Activated CD8-positive, alpha-beta memory T cell treated with anti-CD3 and anti-CD28 coated beads for 1 hour (primary cell): ENCODE measurements around the gene ATAD5.
"Not testable (repeated sequence)": the region's sequence is repeated elsewhere in the genome, so short reads cannot be mapped to it uniquely, and the experiment has no call there.

Source experiments
- DNase-seq, 2 donors: peaks; one replicate each; pipeline ENCODE4 v3.0.0-alpha.2; 2020; ENCODE audit warnings: low read depth in 1 of 2; ENCODE audit errors: extremely low read depth in 1 of 2

The ATAD5 gene

DNA sequence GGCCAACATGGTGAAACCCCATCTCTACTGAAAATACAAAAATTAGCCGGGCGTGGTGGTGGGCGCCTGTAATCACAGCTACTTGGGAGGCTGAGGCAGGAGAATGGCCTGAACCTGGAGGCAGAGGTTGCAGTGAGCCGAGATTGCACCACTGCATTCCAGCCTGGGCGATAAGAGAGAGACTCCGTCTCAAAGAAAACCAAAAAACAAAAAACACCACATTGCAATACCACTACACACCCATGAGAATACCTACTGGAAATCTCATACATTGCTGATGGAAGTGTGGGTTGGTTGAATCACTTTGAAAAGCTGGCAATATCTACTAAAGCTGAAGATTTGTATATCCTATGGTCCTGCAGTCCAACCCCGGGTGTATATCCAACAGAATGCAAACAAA is 78.4 kb downstream of the ATAD5 start:
- DNase-seq: not testable (repeated sequence)

DNA sequence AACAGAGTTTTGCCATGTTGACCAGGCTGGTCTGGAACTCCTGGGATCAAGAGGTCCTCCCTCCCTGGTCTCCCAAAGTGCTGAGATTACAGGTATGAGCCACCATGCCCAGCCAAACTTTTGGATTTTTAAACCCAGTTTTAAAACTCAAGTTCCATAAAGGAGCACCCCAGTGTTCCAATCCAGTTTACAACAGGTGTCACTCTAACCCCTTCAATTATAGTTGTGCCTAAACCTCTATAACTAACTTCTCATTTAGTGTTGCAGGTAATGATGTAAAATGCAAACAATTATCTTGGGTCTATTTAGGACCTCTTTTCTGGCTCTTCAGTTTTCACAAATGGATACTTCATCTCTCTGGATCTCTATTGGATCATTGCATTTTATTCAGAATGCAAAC is 82.2 kb downstream of the ATAD5 start:
- DNase-seq: no peak

DNA sequence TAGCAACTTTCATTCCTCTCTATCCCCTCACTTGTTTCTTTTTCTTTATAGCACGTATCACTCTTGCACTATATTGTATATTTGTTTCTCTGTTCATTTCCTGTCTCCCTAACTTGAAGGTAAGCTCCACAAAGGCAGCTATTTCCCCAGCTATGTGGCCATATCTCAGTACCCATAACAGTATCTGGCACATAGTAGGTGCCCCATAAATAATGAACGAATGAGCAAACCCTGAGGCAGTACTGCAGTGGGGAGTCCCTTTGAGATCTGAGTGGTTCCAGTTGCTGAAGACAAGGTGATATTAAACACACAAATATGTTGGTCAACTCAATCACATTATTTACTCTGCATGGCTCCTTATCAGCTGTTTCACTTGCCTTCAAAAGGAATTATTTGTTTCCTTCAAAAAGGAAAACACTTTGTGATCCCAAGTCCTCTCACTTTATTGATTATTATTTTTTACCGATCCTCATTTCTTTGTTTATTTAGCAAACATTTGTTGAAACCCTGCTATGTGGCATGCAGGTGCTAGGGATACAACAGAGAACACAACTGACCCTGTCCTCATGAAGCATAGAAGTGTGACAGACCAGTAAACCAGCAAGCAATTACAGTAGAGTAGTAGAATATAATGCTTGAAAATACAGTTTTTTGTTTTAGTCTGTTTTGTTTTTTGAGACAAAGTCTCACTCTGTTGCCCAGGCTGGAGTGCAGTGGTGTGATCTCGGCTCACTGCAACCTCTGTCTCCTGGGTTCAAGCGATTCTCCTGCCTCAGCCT is 84.3 kb downstream of the ATAD5 start:
- no peak for DNase-seq

DNA sequence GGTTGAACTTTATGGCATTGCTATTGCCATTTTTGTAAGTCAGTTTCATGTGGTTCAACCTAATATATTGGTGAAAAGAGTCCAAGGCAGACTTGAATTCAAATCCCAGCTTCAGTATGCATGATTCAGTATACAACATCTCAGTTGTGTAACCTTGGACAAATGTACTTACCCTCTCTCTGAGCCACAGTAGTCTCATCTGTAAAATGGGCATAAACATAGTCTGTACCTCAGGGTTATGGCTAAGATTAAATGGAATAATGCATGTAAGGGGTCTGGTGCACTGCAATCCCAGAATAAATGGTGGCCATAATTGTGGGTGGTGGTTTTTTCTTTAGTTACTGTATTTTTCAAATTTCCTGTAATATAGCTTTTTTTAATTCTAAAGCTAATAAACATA is 85.3 kb downstream of the ATAD5 start:
- DNase-seq: no peak

DNA sequence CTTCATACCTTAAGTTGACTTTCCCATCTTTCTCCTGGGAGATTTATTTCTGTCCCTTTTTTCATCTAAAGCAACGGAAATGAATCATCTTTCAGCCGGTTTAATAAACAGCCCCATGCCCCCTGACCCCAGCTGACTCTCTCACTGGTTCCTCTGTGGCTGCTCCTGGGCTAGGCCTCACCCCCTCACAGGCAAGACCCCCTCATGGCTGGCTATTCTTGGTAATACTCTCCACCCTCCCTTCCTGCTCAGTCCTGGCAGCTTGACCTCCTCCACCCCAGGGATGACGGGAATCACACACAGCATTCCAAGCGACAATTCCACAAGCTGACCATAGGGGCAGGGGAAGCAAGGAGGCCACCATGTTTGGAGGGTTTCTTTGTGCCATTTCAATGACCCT is 88.5 kb downstream of the ATAD5 start:
- DNase-seq: no peak

DNA sequence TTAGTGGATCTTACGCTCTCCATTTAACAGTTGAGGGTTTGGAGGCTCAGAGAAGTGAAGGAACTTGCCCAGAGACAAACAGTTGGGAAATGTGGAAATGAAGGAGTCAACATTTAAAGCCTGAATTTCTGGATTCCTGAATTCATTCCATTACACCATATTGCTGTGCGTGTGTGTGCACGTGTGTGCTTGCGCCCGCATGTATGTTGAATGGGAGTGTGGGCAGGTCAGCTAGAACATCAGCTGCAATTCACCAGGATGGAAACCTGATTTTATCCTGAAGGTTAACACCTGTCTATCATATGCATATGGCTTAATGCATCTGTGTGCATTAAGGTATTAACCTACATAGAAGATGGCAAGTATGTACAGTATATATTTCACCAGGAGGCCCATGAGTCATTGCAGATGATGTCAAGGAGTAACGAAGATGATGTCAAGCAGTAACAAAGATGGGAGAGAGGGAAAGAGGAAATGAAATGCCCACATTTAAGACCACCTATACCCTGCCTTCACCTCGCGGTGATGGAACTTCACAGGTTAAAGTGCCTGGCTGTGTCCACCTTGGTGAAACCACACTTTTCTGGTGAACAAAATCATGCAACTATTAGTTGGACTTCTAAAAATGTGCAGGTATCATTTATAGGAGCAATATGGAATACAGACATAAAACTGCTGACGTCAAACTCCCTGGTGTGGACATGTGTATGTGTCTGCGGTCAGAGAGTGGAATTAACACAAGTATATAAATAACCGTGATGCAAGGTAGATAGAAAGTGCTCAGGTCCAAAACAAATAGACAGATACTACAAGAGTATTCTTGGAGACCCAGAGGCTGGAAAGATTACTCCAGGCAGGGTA is 89.1 kb downstream of the ATAD5 start:
- no peak for DNase-seq

DNA sequence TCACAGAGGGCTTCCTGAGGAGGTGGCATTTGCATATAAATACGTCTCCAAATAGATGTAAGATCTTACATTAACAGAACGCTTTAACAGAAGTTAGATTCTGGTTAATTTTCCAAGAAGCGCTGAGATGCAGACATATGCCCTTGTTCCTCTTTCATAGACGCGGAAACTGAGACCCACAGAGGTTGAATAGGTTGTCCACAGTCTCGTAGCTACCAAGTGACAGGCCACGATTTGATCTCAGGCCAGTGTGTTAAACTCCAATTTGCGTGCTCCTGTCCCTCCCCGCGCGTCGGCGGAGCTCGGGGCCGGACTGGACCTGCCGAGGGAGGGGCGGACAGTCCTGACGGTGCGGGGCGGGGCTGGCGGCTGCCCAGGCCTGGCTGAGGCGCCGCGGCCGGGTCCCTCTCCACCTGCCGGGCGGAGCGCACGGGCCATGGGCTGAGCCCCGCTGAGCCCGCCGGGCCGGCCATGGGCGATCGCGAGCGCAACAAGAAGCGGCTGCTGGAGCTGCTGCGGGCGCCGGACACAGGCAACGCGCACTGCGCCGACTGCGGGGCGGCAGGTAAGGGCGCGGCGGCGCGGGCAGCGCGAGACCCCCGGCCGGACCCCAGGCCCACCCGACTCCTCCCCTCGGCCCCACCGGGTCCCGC is 89.9 kb downstream of the ATAD5 start, which contains the start of gene ADAP2:
Gene ADAP2, plus strand, starts transcription at position 402 of the 653 bp plus-strand sequence. Its CDS starts 70 bp downstream, at position 472.
- no peak for DNase-seq

DNA sequence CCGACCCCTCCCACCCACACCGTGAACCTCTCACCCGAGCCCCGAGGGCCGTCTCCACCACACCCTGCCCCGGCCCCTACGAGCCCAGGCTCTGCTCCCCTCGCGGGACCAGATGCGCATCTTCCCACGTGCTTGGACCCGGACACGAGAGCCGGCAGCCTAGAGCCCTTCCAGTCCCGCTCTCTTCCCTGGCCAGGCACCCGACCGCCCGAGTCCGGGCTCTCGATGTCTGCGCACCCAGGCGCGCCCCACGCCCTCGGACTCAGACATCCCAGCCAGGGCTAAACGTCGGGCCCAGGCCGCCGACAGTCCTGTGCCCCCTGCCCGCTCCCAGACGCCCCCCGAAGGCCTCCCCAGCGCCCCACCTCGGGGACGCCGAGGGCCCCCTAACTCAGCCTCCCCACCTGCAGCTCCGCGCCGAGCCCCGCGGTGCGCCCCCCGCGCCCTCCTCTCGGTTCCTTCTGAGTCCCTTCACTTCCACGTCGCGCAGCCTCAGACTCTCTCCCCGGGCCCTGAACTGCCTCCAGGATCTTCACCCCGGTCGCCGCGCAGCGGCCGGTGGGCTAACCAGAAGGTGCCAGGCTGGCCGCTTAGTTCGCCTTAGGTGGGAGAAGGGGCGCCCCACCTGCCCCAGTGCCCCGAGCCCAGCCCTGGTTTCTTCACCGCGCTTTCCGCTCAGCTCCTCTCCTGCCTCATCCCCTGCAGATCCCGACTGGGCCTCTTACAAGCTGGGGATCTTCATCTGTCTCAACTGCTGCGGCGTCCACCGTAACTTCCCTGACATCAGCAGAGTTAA is 90.7 kb downstream of the ATAD5 start:
- no peak for DNase-seq

DNA sequence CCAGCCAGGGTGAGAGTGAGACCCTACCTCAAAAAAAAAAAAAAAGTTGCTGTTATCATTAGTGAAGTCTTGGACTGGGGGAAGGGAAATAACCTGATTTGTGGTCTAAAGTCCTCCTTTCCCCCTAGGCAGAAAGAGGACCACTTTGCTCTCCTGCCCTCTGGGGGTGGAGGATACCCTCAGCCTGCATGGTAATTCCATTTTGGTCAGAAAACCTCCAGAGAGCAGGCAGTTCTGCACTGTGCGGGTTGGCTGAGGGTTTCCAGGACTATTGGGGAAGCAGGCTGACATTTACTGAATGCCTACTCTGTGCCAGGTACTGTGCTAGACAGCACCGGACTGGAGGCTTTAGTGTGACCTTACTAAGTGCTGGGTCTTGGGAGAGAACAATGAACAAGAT is 92.6 kb downstream of the ATAD5 start:
- no peak for DNase-seq

DNA sequence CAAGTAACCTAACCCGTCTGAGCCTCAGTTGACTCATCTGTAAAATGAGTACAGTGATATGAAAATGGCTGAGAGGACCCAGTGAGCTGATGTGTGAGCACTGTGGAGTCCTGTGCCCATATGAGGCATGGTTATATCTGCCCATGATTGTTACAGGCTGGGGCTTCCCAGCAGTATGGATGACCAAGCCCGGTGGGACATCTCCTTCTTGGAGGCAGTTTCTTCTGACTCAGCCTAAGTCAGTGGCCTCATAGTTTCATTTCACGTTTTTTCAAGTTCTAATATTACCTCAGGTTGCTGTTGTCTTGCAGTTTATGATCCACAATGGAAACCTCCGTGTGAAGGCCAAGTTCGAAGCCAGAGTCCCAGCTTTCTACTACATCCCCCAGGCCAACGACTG is 94.8 kb downstream of the ATAD5 start:
- DNase-seq: no peak

DNA sequence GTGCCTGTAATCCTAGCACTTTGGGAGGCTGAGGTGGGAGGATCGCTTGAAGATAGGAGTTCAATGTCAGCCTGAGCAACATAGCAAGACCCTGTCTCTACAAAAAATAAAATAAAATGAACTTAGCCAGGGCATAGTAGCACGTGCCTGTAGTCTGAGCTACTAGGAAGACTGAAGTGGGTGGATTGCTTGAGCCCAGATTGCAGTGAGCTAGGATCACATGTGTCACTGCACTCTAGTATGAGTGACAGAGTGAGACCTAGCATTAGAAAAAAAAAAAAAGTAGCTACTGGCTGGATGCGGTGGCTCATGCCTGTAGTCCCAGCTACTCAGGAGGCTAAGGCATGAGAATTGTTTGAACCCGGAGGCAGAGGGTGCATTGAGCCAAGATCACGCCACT is 96.0 kb downstream of the ATAD5 start:
- no peak for DNase-seq

DNA sequence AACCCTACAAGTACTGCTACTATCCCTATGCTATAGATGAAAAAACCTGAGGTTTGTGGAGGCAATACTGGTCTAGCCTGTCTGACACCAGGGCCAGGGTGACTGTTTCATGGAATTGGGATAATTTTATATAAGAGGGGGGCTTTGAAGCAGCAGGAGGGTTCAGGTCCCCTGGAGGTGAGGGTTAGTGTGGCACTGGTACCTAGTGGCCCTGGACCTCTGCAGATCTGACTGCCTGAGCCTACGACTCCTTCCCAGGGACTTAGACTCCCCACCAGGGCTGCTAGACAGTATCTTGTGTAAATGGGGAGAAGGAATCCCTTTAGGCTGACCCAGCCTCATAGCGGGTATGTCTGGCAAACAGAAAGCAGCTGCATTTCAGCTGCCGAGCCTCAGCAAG is 96.8 kb downstream of the ATAD5 start:
- no peak for DNase-seq

DNA sequence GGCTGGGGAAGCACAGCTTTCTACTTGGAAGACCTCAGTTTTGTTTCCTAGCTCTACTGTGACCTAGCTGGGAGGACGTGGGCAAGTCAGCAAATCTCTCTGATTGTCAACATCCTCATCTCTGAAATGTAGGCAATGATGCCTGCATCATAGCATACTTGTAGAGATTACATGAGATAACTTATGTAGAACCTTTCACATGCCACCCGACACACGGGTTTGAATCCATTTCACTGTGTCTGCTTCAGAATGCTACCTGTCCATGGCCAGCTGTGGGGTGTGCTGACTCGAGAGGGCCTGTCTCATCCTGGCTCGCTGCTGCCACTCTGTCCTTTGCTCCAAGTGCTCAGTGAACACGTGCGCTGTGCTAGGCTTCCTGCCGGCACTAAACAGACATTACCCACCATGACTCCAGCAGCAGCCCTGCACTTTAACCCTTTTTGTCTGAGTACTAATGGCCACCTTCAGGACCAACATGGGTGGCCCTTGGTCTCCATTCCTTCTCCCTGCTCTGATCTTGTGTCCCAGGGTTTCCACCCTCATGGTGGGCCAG is 97.4 kb downstream of the ATAD5 start:
- no peak for DNase-seq

DNA sequence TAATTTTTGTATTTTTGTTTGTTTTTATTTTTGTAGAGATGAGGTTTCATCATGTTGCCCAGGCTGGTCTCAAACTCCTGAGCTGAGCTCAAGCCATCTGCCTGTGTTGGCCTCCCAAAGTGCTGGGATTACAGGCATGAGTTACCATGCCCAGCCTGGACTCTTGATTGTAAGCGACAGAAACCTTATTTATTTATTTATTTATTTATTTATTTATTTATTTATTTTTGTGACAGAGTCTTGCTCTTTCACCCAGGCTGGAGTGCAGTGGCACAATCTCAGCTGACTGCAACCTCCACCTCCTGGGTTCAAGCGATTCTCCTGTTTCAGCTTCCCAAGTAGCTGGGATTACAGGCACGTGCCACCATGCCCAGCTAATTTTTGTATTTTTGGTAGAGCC is 98.1 kb downstream of the ATAD5 start:
- not testable (repeated sequence) for DNase-seq

DNA sequence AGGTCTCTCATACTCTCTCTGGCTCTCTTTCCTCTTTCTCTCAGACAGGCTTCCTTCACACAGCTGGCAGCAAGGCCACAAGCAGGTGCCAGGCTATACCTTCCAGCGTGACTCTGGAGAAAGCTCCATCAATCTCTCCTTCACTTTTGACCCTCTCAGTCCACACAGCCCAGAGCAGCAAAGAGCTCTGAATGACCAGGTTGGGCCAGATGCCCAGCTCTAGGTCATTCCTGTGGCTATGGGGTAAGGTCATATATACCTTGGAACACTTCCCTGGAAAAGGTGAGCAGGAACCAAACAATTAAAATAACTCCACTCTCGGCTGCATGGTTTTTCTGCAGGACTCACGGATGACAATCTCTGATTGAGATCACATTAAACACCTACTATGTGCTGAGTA is 98.7 kb downstream of the ATAD5 start:
- no peak for DNase-seq

DNA sequence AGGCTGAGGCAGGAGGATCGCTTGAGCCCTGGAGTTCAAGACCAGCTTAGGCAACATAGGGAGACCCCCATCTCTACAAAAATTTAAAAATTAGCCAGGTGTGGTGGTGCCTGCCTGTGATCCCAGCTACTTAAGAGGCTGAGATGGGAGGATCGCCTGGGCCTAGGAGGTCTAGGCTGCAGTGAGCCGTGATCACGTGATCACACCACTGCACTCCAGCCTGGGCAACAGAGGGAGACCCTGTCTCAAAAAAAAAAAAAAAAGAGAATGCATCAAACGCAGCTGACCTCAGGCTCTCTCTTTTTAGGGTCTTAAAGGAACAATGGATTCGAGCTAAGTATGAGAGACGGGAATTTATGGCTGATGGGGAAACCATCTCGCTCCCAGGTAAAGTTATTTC is 99.8 kb downstream of the ATAD5 start:
- not testable (repeated sequence) for DNase-seq

DNA sequence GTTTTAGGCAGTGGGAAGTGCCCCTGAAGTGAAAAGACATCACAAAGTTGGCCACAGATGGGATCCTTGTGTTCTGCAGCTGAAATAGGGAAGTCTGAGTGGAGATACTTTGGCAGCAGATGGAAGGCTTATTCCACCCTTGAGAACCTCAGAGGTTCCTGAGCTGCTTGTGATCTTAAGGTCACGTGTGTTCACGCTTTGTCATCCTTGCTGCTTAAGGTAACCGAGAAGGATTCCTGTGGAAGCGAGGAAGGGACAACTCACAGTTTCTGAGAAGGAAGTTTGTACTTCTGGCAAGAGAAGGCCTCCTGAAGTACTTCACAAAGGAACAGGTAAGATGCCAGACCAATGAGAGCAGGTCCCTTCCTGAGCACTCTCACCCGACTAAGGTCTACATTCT is 102.2 kb downstream of the ATAD5 start:
- no peak for DNase-seq

DNA sequence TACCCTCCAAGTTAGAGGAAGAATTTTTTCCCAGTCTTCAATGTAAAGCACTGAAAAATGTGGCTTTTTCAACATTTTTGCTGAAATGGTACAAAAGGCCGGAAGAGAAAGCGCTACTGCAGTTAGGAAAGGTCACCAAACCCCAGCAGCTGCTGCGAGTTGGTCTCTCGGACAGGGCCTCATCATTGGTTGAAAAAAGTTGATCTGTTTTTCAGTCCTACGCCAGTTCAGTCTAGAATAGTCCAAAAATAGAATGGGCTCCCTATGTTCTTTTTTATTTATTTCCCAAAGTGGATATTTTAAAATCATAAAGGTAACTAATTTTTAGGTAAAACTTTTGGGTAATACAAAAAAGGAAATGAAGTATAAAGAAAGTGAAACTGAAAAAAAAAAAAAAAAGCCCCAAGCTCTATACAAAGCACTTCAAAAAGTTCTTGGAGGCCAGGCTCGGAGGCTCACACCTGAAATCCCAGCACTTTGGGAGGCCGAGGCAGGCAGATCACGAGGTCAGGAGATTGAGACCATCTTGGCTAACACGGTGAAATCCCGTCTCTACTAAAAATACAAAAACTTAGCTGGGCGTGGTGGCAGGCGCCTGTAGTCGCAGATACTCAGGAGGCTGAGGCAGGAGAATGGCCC is 107.4 kb downstream of the ATAD5 start:
- no peak for DNase-seq

DNA sequence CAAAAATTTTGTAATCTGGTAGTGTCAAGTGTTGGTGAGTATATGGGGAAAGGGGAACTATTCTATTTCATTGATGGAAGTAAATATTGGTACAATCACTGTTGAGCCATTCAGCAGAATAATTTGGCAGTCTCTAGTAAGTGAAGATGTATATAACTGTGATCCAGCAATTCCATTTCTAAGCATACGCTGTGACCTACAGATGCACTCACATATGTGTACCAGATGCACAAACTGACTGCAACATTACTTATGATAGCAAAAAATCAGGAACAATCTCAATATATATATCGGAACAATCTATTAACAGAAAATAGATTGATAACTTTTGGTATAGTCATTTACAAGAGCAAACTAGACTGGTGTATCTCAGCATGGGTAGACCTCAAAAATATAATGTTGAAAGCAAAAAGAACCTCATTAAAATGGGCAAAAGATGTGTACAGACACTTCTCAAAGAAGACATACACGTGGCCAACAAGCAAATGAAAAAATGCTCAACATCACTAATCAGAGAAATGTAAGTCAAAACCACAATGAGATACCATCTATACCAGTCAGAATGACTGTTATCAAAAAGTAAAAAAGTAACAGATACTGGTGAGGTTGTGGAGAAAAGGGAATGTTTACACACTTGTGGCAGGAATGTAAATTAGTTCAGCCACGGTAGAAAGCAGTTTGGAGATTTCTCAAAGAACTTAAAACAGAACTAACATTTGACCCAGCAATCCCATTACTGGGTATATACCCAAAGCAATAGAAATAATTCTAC is 110.7 kb downstream of the ATAD5 start:
- DNase-seq: no peak
